Measurements from ENCODE around the gene FMN2.

FMN2 gene

DNA sequence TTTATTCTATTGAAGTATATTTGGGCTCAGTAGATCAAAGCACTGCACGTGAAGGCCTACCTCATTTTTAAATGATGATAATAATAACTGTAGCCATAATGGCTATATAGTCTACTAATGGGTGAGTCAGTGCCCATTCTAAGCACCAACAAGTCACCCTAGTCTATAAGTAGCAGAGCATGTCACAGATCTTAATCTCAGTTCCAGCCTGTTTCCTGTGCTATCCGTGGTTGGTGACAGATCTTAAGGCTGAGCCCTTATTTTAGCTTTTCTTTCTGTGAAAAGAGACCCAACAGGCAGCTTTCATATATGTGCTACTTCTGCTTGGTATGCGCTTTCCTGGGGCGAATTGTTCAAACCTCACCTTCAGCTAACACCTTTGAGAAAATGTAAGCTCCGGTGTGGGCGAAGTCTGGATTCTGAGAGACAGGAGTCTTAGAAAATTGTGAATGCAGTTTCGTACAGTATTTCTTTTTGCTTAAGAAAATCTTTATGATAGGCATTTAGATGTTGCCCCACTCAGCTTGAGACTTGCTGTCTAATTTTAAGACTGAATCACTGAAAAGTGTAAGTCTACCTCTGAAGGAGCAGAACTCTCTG, 59.6 kb downstream of the FMN2 start:
- no peak overlapping the region for H3K4me3 ChIP-seq
- no peak overlapping the region for H3K27ac ChIP-seq
- DNase-seq (ENCODE audit: low spot score): no peak
- TF ChIP-seq, protein P1, sequence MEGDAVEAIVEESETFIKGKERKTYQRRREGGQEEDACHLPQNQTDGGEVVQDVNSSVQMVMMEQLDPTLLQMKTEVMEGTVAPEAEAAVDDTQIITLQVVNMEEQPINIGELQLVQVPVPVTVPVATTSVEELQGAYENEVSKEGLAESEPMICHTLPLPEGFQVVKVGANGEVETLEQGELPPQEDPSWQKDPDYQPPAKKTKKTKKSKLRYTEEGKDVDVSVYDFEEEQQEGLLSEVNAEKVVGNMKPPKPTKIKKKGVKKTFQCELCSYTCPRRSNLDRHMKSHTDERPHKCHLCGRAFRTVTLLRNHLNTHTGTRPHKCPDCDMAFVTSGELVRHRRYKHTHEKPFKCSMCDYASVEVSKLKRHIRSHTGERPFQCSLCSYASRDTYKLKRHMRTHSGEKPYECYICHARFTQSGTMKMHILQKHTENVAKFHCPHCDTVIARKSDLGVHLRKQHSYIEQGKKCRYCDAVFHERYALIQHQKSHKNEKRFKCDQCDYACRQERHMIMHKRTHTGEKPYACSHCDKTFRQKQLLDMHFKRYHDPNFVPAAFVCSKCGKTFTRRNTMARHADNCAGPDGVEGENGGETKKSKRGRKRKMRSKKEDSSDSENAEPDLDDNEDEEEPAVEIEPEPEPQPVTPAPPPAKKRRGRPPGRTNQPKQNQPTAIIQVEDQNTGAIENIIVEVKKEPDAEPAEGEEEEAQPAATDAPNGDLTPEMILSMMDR (IDR thresholded peaks at IDR 0.05): no peak

- no peak overlapping the region for H3K4me3 ChIP-seq
- TF ChIP-seq, protein P1 (IDR thresholded peaks at IDR 0.05): no peak
- H3K27ac ChIP-seq: no peak overlapping the region
- DNase-seq (ENCODE audit: low spot score): no peak
Measured at GRCh38 chr1:240152611-240153297, 61.1 kb downstream of the FMN2 start.

DNA sequence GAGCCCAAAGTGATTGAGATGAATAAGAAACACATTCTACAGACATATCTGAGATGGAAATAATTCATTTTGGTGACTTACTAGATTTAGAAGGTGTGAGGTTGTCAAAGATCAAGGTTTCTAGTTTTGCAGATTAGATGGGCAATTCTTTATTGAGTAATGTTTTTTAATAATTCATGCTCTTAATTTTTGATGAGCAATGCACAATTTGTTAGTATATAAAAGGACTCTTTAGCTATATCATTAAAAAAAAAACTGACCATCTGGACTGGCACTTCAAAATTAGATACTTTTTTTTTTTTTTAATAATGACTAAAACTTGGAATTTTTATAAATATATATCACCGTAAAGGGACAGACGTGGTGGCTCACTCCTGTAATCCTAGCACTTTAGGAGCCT, 63.9 kb downstream of the FMN2 start:
- DNase-seq (ENCODE audit: low spot score): no peak
- TF ChIP-seq, protein P1 (IDR thresholded peaks at IDR 0.05): no peak
- Histone ChIP-seq H3K27ac (no peak overlapping the region), H3K4me3 (no peak overlapping the region)

- no peak overlapping the region for H3K4me3 ChIP-seq
- TF ChIP-seq, protein P1 (IDR thresholded peaks at IDR 0.05): no peak
- DNase-seq (ENCODE audit: low spot score): no peak
- no peak overlapping the region for H3K27ac ChIP-seq
Measured at GRCh38 chr1:240164742-240165141, 73.1 kb downstream of the FMN2 start.

GRCh38 chr1:240169188-240169587, 77.5 kb downstream of the FMN2 start:
- no peak for DNase-seq (ENCODE audit: low spot score)
- no peak overlapping the region for H3K27ac ChIP-seq
- no peak overlapping the region for H3K4me3 ChIP-seq
- TF ChIP-seq, protein P1 (IDR thresholded peaks at IDR 0.05): no peak

- no peak overlapping the region for H3K27ac ChIP-seq
- no peak for DNase-seq (ENCODE audit: low spot score)
- TF ChIP-seq, protein P1 (IDR thresholded peaks at IDR 0.05): no peak
- no peak overlapping the region for H3K4me3 ChIP-seq
Measured at GRCh38 chr1:240170266-240170665, 78.6 kb downstream of the FMN2 start.

GRCh38 chr1:240170806-240171205, 79.1 kb downstream of the FMN2 start:
- no peak overlapping the region for H3K4me3 ChIP-seq
- H3K27ac ChIP-seq: no peak overlapping the region
- TF ChIP-seq, protein P1 (IDR thresholded peaks at IDR 0.05): no peak
- no peak for DNase-seq (ENCODE audit: low spot score)

Data from coronary artery (tissue), 2 donors.